Osteoblast (primary cell): ENCODE measurements around the gene HPN. TPM values are rescaled to one million over a fixed set of nuclear protein-coding genes. Genes with fewer than 3 reads are reported as not detected.

Experiments
- DNase-seq: peaks from one replicate; pipeline ENCODE4 v3.0.0; 2011; ENCODE audit warnings: low spot score, mixed read lengths; ENCODE audit not compliant: insufficient read length; ENCODE audit errors: missing footprints
- H2AFZ ChIP-seq: 2 replicates; pipeline ENCODE4 v1.6.0; 2011; ENCODE audit warnings: mild to moderate bottlenecking, low read length
- H3K27ac ChIP-seq: 2 replicates; pipeline ENCODE4 v1.5.1; 2011; ENCODE audit warnings: mild to moderate bottlenecking, low read depth, low read length, moderate library complexity
- H3K27me3 ChIP-seq: 2 replicates; pipeline ENCODE4 v1.6.0; 2012; ENCODE audit warnings: mild to moderate bottlenecking, control low read depth, inconsistent platforms, low read length, moderate library complexity; ENCODE audit not compliant: insufficient read depth
- H3K36me3 ChIP-seq: 2 replicates; pipeline ENCODE4 v1.5.1; 2011; ENCODE audit warnings: mild to moderate bottlenecking, low read length, control low read depth, moderate library complexity; ENCODE audit not compliant: insufficient read depth
- H3K4me1 ChIP-seq: 2 replicates; pipeline ENCODE4 v1.5.1; 2011; ENCODE audit warnings: mild to moderate bottlenecking, low read length, control low read depth, moderate library complexity; ENCODE audit not compliant: insufficient read depth
- H3K4me2 ChIP-seq: 2 replicates; pipeline ENCODE4 v1.6.0; 2011; ENCODE audit warnings: mild to moderate bottlenecking, low read length; ENCODE audit not compliant: insufficient read depth
- H3K4me3 ChIP-seq: fragments of 200-600 bp; sonication (generic); 3 replicates; pipeline ENCODE4 v1.5.1; 2012; ENCODE audit warnings: mild to moderate bottlenecking, low read length, inconsistent platforms; ENCODE audit not compliant: insufficient read depth
- H3K79me2 ChIP-seq: 2 replicates; pipeline ENCODE4 v1.6.0; 2012; ENCODE audit warnings: mild to moderate bottlenecking, low read length, control low read depth, inconsistent platforms; ENCODE audit not compliant: insufficient read depth
- H3K9me3 ChIP-seq: 2 replicates; pipeline ENCODE4 v1.5.1; 2011; ENCODE audit warnings: low read depth, low read length, control low read depth
- H4K20me1 ChIP-seq: 2 replicates; pipeline ENCODE4 v1.6.0; 2012; ENCODE audit warnings: mild to moderate bottlenecking, low read length, control low read depth; ENCODE audit not compliant: insufficient read depth
- CTCF ChIP-seq: IDR thresholded peaks from 2 replicates; pipeline ENCODE4 v1.5.1; 2011; ENCODE audit warnings: mild to moderate bottlenecking, low read depth, low read length, moderate library complexity; ENCODE audit errors: extremely low read depth
- total RNA-seq: library from RNA; depleted of rRNA; stranded (reverse); fragments of >200 nt; gene quantifications from 2 replicates; pipeline ENCODE4 v1.2.3, GENCODE V29; 2012

Gene HPN
- total RNA-seq, 1 donor, result under 0.01 TPM

DNA sequence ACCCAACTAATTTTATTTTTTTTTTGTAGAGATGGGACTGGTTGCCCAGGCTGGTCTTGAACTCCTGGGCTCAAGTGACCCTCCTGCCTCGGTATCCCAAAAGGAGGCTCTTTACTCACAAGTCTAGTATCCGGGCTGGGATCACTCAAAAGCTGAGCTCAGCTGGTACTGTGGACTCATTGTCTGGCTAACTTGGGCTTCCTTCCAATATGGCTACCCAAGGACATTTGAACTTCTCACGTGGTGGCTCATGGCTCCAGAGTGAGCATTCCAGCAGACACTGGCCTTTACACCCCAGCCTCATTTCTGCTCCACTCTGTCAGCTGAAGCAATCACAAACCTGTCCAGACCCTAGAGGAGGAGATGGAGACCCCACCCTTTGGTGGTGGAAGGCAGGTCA, 28.9 kb downstream of the HPN start:
- Histone ChIP-seq H2AFZ (no peak overlapping the region), H3K4me1 (no peaks in the 10 kb centered on the region), H3K4me2 (no peak overlapping the region), H3K9me3 (peaks cover 3% of the 10 kb centered on the region), H4K20me1 (no peaks in the 10 kb centered on the region), H3K27me3 (no peaks in the 10 kb centered on the region), H3K4me3 (no peak overlapping the region), H3K79me2 (no peaks in the 10 kb centered on the region), H3K27ac (no peak overlapping the region), H3K36me3 (no peaks in the 10 kb centered on the region)
- TF ChIP-seq CTCF, result no peak
- no peak for DNase-seq

DNA sequence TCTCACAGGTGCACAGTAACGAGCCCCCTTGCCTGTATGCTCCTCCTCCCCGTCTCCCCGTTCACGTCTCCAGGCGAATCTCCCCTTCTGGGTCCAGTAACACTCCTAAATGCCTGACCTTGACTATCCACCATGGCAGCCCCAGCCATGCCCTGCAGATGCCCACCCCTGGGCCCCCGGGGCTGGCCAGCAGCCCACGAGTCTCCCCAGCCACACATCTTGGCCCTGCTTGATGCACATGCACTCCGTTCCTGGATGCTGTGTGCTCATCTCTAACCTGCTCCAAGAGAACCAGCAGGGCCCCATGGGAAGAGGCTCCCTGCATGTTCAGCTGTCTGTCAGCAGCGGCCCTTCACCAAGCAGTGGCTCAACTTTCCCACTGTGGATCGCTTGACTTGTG, 32.0 kb downstream of the HPN start:
- no peak overlapping the region for H2AFZ ChIP-seq
- no peak overlapping the region for H3K4me3 ChIP-seq
- TF ChIP-seq CTCF, result no peak
- no peaks in the 10 kb centered on the region for H3K79me2 ChIP-seq
- no peaks in the 10 kb centered on the region for H3K4me1 ChIP-seq
- peak; percentile 47 for DNase-seq
- no peaks in the 10 kb centered on the region for H3K36me3 ChIP-seq
- no peaks in the 10 kb centered on the region for H4K20me1 ChIP-seq
- no peak overlapping the region for H3K27ac ChIP-seq
- H3K9me3 ChIP-seq, result peaks cover 3% of the 10 kb centered on the region
- no peaks in the 10 kb centered on the region for H3K27me3 ChIP-seq
- H3K4me2 ChIP-seq, result no peak overlapping the region

GRCh38 chr19:35073941-35074340, 32.4 kb downstream of the HPN start:
- DNase-seq, result no peak
- H3K79me2 ChIP-seq, result no peaks in the 10 kb centered on the region
- no peak overlapping the region for H3K4me3 ChIP-seq
- H3K36me3 ChIP-seq, result no peaks in the 10 kb centered on the region
- no peak overlapping the region for H3K27ac ChIP-seq
- no peaks in the 10 kb centered on the region for H3K27me3 ChIP-seq
- no peak for TF ChIP-seq CTCF
- H3K4me1 ChIP-seq, result no peaks in the 10 kb centered on the region
- no peak overlapping the region for H2AFZ ChIP-seq
- no peaks in the 10 kb centered on the region for H4K20me1 ChIP-seq
- H3K4me2 ChIP-seq, result no peak overlapping the region
- H3K9me3 ChIP-seq, result peaks cover 3% of the 10 kb centered on the region

GRCh38 chr19:35074426-35075201, 33.1 kb downstream of the HPN start:
- H3K27me3 ChIP-seq, result no peaks in the 10 kb centered on the region
- H3K79me2 ChIP-seq, result no peaks in the 10 kb centered on the region
- no peaks in the 10 kb centered on the region for H3K4me1 ChIP-seq
- H3K4me3 ChIP-seq, result no peak overlapping the region
- H4K20me1 ChIP-seq, result no peaks in the 10 kb centered on the region
- H3K9me3 ChIP-seq, result peaks cover 3% of the 10 kb centered on the region
- TF ChIP-seq CTCF, result no peak
- H2AFZ ChIP-seq, result no peak overlapping the region
- no peaks in the 10 kb centered on the region for H3K36me3 ChIP-seq
- H3K4me2 ChIP-seq, result no peak overlapping the region
- no peak overlapping the region for H3K27ac ChIP-seq
- DNase-seq, result peak; percentile 65
